HCEC 1CT (cell line): ENCODE data around the gene APOA4.

ENCODE experiments used
- DNase-seq: peaks from one replicate; pipeline ENCODE4 v3.0.0-alpha.2; 2017

APOA4 gene

GRCh38 chr11:116773203-116774097 is 49.7 kb downstream of the APOA4 start:
- peak; percentile 62 for DNase-seq

- DNase-seq = peak; percentile 82
Observed at GRCh38 chr11:116772443-116773202, 50.5 kb downstream of the APOA4 start, which contains the start of gene BUD13. TSS of gene BUD13 (minus strand) at chr11:116772987. CDS start at chr11:116772964, 23 bp downstream.

GRCh38 chr11:116771935-116772334 is 51.2 kb downstream of the APOA4 start:
- no peak for DNase-seq
